SU-DHL-6 (cell line): ENCODE results near the gene ETNK2.

Experiments used
- EZH2phosphoT487 ChIP-seq: fragments of 200-600 bp; sonication (generic), shearing (Covaris generic); conservative IDR thresholded peaks from 2 replicates; pipeline ENCODE4 v1.6.1; 2018; ENCODE audit warnings: mild to moderate bottlenecking, antibody characterized with exemption, low read length, moderate library complexity, mixed read lengths
- TF ChIP-seq, protein P1 (sequence below): fragments of 200-600 bp; sonication (generic); IDR thresholded peaks from one replicate; pipeline ENCODE4 v1.5.1; 2017; ENCODE audit warnings: antibody characterized with exemption, mild to moderate bottlenecking, low read length, moderate library complexity; ENCODE audit not compliant: insufficient read depth, poor library complexity, severe bottlenecking

DNA sequence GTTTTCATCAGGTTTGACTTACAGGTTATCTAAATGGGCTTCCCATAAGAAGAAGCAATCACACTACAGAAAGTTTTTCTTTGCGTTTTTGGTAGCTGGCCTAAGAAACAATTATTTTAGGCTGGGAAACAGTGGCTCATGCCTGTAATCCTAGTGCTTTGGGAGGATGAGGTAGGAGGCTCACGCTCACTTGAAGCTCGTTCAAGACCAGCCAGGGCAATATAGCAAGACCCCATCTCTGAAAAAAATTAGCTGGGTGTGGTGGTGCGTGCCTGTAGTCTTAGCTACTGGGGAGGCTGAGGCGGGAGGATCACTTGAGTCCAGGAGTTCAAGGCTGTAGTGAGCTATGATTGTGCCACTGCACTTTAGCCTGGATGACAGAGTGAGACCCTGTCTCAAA lies 15.9 kb upstream of the ETNK2 start:
- TF ChIP-seq, protein P1, sequence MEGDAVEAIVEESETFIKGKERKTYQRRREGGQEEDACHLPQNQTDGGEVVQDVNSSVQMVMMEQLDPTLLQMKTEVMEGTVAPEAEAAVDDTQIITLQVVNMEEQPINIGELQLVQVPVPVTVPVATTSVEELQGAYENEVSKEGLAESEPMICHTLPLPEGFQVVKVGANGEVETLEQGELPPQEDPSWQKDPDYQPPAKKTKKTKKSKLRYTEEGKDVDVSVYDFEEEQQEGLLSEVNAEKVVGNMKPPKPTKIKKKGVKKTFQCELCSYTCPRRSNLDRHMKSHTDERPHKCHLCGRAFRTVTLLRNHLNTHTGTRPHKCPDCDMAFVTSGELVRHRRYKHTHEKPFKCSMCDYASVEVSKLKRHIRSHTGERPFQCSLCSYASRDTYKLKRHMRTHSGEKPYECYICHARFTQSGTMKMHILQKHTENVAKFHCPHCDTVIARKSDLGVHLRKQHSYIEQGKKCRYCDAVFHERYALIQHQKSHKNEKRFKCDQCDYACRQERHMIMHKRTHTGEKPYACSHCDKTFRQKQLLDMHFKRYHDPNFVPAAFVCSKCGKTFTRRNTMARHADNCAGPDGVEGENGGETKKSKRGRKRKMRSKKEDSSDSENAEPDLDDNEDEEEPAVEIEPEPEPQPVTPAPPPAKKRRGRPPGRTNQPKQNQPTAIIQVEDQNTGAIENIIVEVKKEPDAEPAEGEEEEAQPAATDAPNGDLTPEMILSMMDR = no peak
- no peak for TF ChIP-seq EZH2phosphoT487
